NB4 (cell line): ENCODE measurements around the gene CIDEB.

Experiments used
- DNase-seq: peaks from one replicate; pipeline ENCODE4 v3.0.0; 2010; ENCODE audit warnings: low read depth
- H3K4me3 ChIP-seq: one replicate; pipeline ENCODE4 v1.5.1; 2011; ENCODE audit warnings: mild to moderate bottlenecking, low read depth, low read length, moderate library complexity
- MYC ChIP-seq: IDR thresholded peaks from 2 replicates; pipeline ENCODE4 v1.6.1; 2011; ENCODE audit warnings: low read depth, low read length
- POLR2A ChIP-seq: IDR thresholded peaks from 2 replicates; pipeline ENCODE4 v1.6.1; 2011; ENCODE audit warnings: mild to moderate bottlenecking; ENCODE audit not compliant: insufficient read length; ENCODE audit errors: extremely low read depth
- TF ChIP-seq, protein P1 (sequence below): IDR thresholded peaks from 2 replicates; pipeline ENCODE4 v1.6.1; 2011; ENCODE audit warnings: low read depth, low read length
- TF ChIP-seq, protein P2 (sequence below): IDR thresholded peaks from one replicate; pipeline ENCODE4 v1.5.1; 2012; ENCODE audit warnings: low read depth, low read length

Gene CIDEB

DNA sequence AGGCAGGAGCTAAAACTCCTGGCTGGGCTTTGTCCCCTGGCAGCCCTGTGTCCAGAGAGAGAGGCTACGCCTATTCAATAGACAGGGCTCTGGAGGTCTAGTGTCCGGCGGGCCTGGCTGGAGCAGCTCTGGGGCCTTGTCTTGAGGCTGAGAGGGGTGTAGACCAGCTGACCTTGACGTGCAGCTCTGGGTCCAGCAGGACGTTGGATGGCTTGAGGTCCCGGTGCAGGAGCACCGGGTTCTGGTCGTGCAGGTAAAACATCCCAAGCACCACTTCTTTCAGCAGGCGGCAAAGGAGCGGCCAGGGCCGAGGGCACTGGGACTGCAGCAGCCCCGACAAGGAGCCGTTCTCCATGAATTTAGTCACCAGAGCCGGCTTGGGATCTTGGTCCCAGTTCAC lies 31.1 kb upstream of the CIDEB start:
- no peak for DNase-seq
- TF ChIP-seq POLR2A (no peak), MYC (no peak)
- TF ChIP-seq, protein P1, sequence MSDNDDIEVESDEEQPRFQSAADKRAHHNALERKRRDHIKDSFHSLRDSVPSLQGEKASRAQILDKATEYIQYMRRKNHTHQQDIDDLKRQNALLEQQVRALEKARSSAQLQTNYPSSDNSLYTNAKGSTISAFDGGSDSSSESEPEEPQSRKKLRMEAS = no peak
- TF ChIP-seq, protein P2, sequence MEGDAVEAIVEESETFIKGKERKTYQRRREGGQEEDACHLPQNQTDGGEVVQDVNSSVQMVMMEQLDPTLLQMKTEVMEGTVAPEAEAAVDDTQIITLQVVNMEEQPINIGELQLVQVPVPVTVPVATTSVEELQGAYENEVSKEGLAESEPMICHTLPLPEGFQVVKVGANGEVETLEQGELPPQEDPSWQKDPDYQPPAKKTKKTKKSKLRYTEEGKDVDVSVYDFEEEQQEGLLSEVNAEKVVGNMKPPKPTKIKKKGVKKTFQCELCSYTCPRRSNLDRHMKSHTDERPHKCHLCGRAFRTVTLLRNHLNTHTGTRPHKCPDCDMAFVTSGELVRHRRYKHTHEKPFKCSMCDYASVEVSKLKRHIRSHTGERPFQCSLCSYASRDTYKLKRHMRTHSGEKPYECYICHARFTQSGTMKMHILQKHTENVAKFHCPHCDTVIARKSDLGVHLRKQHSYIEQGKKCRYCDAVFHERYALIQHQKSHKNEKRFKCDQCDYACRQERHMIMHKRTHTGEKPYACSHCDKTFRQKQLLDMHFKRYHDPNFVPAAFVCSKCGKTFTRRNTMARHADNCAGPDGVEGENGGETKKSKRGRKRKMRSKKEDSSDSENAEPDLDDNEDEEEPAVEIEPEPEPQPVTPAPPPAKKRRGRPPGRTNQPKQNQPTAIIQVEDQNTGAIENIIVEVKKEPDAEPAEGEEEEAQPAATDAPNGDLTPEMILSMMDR = no peak
- H3K4me3 ChIP-seq = no peak overlapping the region

DNA sequence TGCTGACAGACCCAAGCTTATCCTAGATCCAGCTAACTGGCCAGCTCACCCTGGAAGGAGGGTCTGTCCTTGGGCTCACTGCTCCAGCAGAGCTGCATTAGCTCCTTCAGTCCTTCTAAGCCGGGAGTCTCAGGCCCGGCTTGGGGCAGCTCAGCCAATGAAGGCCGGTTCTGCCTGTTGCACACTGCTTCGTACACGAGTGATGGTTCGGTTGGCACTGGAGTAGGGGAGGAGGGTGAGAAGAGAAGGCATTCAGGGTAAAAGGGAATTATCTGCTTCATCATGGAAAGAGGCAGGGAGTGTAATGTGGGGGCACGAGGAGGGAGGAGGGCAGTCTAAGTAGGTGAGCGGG lies 30.0 kb upstream of the CIDEB start:
- no peak for DNase-seq
- no peak overlapping the region for H3K4me3 ChIP-seq
- TF ChIP-seq MYC = no peak
- TF ChIP-seq, protein P1 = no peak
- TF ChIP-seq, protein P2 = no peak
- no peak for TF ChIP-seq POLR2A

DNA sequence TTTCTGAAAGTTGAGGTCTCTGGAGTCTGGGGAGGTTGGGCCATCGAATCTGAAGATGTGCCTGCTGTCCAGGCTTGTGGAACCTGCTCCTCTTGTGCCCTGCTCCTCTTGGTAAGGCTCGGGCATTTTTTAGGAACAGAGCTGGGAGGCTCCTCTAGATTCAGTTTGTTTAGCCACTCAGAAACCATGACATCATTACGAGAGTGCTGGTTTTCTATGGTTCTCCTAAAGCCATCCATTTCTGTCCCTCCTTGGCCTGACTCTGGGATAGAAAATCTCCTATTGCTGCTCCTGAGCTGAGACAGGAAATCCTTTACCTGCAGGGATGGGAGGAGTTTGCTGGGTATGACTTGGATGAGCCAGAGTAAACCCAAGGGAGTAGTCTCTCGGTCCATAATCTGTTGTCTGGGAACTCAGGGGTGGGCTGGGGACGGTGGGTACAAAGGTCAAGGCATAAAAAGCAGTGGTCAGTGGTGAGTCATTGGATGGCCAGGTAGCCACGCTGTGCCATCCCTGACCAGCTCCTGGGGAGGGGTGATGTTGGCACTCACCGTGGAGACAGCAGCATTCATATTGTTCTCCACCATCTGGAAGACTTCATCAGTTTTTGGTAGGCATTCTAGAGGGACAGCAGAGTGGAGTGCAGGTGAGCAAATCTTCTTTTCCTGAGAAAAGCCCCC lies 29.5 kb upstream of the CIDEB start:
- H3K4me3 ChIP-seq = no peak overlapping the region
- TF ChIP-seq MYC (no peak), POLR2A (no peak)
- TF ChIP-seq, protein P2 = no peak
- TF ChIP-seq, protein P1 = no peak
- DNase-seq = no peak

DNA sequence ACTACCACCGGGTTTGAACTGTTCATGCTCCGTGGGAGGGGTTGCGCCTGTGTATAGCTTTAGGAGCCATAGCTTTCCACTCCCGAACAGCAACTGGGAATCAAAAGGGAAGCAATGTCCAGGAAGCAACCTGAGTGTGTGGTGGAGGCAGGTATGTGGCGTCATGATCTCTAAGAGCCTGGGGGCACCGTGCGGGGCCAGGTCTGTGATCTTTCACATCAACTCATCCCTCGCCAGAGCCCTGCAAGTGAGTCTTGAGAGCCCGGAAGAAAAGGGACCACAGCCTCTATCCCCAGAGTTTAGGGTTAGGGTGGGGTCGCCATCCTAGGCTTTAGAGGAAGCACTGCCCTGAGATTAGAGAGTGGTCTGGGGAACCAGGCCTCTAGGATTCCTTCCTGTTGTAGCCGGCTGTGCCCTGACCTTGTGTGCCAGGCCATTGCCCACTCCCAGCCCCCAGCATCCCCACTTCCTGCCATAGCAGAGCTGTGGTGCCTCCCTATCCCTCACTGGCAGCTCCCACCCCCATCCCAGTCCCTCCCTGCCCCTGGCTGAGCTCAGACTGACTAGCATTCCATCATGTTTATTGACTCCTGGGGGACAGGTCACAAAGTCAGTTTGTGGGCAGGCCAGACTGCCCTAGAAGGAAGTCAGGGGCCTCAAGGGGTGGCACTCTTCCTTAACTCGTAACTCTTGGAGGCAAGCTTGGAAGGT lies 27.8 kb upstream of the CIDEB start:
- TF ChIP-seq, protein P2 = no peak
- TF ChIP-seq POLR2A = no peak
- no peak for TF ChIP-seq MYC
- TF ChIP-seq, protein P1 = no peak
- peak; percentile 49 for DNase-seq
- H3K4me3 ChIP-seq = no peak overlapping the region

DNA sequence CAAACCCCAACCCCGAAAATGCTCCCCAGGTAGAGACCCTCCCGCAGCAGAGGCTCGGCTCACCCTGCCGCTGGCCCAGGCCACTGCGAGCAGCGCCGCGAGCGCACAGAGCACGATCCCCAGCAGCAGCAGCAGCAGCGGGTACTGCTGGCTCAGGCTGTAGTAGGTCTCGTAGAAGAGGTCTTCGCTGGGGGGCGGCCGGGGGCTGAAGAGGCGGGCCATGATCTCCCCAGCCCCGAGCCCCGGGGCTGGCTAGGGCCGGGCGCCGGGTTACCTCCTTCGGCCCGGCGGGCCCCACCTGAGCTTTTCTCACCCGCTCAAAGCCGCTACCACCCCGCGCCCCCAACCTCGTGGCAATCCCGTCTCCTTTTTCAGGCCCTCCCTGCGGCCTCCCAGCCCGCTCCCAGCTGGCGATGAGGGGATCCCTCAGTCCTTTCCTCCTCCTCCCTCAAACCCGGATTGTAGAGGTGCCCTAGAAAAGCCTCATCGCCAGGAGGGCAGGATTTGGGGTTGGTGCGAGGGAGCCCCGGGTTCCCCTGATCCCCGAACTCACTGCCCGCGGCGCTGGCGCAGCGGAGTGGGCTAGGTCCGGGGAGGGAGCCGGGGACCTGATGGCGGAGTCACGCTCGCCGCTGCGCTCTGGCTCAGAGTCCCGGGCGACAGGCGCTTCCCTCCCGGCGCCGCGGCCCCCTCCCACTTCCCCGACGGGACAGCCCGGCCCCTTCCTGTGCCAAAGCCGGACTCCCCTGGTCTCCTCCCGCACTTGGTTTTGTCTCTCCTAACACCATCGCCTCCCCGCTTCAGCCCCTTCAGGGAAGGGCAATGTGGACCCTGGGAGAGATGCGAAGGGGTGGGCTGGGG lies 26.9 kb upstream of the CIDEB start, which contains the start of gene ADCY4:
Gene ADCY4 (minus strand): TSS at position 641 of the 861 bp plus-strand sequence. CDS start 419 bp downstream, at position 222.
- H3K4me3 ChIP-seq = no peak within 1 kb of the TSS
- TF ChIP-seq MYC = no peak
- no peak for TF ChIP-seq POLR2A
- TF ChIP-seq, protein P1 = no peak
- DNase-seq = no peak
